SKM-1 treated with dmso at 0.1 percent for 144 hours (cell line): ENCODE results near the gene C10orf95.

Experiments
- DNase-seq: peaks from one replicate; lab custom pipeline; 2025; ENCODE audit not compliant: unreplicated experiment; lab: John Stamatoyannopoulos, UW

Gene C10orf95

GRCh38 chr10:102419269-102420180, 31.8 kb downstream of the C10orf95 start:
- DNase-seq: no peak

GRCh38 chr10:102418622-102419268, 32.6 kb downstream of the C10orf95 start, which contains the start of gene PSD:
PSD (minus strand) TSS chr10:102418785; CDS start chr10:102417038, 1,747 bp downstream.
- no peak for DNase-seq

- DNase-seq: no peak
Observed at GRCh38 chr10:102416695-102417094, 34.6 kb downstream of the C10orf95 start.

DNA sequence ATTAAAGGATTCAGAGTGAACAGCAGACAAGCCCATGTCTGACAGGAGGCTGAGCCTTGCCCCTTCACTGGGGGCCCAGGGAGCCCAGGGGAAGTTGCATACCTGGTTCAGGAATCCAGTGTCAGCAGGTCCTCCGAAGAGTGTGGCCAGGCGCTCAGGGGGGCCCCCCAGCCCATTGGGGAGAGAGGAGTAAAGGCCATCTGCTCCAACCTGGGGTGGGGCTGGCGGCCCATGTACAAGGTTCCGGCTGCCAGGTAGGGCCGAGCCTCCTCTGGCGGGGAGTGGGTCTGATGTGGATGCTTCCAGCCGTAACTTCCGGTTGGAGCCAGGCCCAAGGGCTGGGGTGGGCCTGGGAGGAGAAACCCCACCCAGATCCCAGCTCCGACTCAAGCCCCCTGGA, 35.1 kb downstream of the C10orf95 start:
- DNase-seq: no peak

- DNase-seq: no peak
Observed at GRCh38 chr10:102414749-102415148, 36.6 kb downstream of the C10orf95 start.

DNA sequence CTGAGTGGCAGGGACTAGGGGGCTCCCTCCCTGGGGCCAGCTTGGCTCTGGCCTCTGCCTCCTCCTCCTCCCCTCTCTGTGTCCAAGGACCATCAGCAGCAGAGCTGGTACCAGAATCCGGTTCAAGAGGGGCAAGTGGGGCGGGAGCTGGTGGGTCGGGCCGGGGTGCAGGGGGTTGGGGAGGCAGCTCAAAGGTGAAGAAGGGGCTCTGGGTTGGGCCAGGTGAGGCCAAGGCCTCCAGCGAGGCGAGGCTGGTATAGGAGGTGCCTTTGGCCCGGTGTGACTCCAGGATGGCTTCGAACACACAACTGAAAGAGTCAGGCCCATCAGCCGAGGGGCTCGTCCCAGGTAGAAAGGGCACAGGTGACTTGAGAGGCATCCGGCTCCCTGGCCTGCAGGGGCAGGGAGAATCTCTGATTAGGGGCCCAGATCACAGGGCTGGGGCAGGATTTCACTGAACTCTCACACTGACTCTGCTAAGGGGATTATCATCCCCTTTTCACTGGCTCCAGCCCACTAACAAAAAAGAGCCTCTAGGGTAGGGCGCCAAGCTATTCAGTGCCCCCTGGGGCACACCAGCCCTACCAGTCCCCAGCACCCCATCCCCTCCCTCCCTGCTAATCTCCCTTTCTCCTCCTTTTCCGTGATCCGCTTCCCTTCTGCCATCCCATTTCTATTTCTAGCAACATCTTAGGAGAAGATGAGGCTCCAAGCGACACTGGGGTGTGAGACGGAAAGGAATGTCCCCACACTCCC, 37.4 kb downstream of the C10orf95 start:
- DNase-seq: no peak

DNA sequence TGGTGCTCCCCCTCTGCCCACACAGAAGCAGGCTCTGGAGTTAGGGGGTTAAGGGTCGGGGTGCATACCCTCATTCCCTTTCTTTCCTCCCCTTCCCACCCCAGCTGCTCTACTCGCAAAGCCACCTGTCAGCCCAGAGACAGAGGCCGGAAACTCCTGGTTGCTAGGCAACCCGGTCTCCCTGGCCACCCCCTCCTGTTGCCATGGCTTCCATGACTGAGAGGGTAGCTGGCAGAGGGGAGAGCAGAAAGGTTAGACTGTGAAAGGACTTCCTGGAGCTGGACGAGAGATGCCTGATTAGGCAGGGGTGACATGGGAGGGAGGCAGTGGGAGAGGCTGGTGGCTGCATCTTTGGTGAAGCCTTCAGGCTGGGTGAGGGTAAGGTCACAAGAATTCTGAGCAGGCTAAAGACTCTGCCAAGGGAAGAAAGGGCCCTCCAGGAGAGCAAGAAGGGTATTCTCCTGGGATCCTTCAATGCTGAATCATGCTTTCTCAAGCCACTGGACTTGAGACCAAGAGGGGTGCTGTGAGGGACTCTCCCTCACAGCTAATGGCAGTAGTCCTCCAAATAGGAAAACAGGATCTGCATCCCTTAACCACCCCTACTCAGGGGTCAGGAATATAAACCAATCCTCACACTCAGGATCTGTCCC, 38.2 kb downstream of the C10orf95 start:
- no peak for DNase-seq

- no peak for DNase-seq
Observed at GRCh38 chr10:102412293-102412692, 39.0 kb downstream of the C10orf95 start.

- no peak for DNase-seq
Observed at GRCh38 chr10:102411341-102412255, 39.7 kb downstream of the C10orf95 start.

- DNase-seq: no peak
Observed at GRCh38 chr10:102410429-102411073, 40.8 kb downstream of the C10orf95 start.

DNA sequence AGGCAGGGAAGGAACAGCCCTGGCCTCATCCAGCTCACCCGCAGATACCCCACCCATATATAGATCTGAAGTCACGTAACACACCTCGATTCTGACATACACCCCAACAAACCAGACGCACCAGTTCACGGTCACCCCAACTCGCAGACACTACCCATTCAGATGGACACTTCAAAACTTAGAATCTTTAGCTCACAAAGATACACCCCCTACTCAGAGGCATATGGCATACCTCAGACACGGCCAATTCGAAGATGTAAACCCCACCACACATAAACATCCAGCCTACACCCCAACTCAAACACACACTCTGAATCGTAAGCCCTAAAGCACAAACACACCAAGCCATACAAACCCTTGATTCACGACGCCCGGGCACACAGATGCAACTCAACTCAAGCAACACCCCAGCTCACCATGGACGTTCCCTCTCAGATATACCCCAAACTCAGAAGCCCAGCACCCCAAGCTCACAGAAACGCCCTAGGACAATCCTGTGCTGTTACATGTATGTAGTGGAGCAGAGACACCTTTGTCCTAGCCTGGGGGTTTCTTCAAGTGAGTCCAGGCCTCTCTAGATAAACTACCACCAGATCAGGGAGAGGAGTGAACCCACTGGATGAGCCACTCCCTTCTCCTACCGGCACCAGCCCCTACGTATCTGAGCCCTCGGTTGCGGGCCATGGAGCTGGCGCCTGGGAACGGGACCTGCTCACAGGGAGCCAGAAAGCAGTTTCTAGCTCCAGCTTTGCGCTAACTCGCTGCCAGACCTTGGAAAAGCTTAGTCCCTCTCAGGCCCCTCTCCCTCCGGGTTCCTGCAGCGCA, 41.5 kb downstream of the C10orf95 start:
- DNase-seq: no peak

- no peak for DNase-seq
Observed at GRCh38 chr10:102408728-102409603, 42.4 kb downstream of the C10orf95 start.

DNA sequence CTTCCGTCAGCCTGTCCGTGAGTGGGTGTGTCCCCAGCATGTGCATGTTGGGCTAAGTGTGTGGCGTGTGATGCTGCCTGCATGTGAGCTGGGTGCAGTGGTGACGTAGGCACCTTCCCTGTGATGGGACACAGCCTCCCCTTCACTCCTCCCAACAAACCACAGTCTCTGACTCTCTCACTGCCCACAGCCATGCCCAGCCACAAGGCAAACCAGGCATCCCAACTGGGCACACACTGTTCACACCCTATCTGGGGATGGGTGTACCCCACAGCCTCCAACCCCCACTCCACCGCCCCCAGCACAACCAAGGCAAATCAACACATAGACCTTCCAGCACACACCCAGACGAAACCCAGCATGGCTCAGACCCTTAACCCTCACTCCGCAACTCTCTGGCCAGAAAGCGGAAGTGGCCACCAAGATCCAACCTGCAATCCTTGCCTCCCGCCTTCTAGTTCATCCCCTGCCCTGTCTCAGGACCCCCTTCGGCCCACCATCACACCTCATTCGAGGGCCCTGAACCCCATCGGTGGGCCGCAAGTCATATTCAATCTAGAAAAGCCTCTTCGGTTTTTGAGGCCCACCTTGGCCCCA, 43.1 kb downstream of the C10orf95 start:
- DNase-seq: no peak

GRCh38 chr10:102407425-102408130, 43.8 kb downstream of the C10orf95 start:
- no peak for DNase-seq

DNA sequence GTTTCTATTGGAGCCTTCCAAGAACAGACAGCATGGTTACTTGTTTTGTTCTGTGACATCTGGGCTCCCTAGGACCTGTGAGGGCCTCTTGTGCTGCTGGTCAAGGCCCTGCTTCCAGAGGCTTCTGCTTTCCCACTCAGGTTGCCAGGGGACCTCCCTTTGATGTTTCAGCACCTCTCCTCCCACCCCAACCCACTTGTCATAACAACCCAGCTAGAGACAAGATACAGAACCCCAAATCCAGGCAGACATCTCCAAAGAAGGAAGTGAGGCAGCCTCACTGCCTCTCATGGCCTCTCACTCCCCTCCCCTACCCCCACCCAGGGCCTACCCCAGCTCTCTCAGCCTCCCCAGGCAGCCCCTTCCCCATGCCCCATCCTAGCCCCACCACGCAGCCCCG, 44.5 kb downstream of the C10orf95 start:
- DNase-seq: no peak

DNA sequence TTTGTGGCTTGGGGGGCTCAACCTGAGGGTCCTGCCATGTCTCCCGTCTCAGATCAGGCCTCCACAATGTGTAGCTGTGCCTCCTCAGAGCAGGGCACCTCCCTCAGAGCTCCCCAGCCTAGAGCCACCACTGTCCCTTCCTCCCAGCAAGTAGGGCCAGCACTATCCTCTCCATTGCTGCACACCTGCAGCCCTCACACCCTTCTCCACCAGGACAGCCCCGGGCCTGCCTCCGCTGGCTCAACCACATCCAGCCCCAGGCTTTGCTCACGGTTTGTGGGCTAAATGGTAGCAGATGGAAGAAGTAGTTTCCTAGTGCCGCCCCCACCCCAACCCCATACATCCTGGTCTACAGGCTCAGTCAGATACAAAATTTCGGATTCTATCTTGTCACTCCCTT, 45.7 kb downstream of the C10orf95 start:
- no peak for DNase-seq
